NCI-H460 (cell line): ENCODE data around the gene KDM1B. TPM values are rescaled to one million over a fixed set of nuclear protein-coding genes. Genes with fewer than 3 reads are reported as not detected.
"Not testable (repeated sequence)": the region's sequence is repeated elsewhere in the genome, so short reads cannot be mapped to it uniquely, and the experiment has no call there.

ENCODE experiments used
- DNase-seq: peaks from one replicate; pipeline ENCODE4 v3.0.0-alpha.2; 2016; ENCODE audit warnings: low read depth; ENCODE audit errors: extremely low read depth
- total RNA-seq: library from RNA; depleted of rRNA; stranded (reverse); fragments of >200 nt; shearing (Covaris generic); gene quantifications from 2 replicates; pipeline ENCODE4 v1.2.3, GENCODE V29; 2014

KDM1B gene
- total RNA-seq, 1 experiment from 2014 or later: 6.9 TPM

GRCh38 chr6:18186033-18186432, 30.8 kb downstream of the KDM1B start:
- no peak for DNase-seq

- DNase-seq: no peak
These were observed 31.5 kb downstream of the KDM1B start for GRCh38 chr6:18186540-18187250.

DNA sequence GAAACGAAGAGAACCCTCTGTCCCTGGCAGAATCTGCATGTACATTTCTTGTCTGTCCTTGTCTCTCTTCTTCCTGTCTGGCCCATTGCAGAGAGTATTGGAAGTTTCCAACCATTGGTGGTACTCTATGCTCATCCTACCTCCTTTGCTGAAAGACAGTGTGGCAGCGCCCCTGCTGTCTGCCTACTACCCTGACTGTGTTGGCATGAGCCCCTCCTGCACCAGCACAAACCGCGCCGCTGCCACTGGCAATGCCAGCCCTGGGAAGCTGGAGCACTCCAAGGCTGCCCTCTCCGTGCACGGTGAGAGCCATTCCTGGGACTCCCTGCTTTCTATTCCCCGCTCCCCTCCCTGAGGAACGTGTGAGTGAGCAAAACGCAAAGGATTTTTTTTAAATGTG, 32.5 kb downstream of the KDM1B start:
- DNase-seq: no peak

DNA sequence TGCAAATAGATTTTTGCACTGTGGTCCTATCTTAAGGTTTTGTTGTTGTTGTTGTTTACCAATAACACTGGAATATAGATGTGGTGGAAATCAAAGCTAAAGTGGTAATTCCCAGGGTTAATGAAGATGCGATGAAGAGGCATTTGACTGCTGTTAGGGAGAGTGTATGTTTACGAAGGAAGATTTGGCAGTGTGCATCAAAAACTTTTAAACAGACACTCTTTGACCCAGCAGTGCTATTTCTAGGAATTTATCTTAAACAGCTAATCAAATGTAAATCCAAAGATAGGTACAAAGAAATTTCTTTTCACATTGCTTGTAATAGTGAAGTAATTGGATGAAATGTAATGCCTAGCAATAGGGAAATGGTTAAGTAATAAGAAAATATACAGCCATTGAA, 34.0 kb downstream of the KDM1B start:
- DNase-seq: no peak

- no peak for DNase-seq
These were observed 36.8 kb downstream of the KDM1B start for GRCh38 chr6:18192026-18192425.

GRCh38 chr6:18203786-18204185, 48.6 kb downstream of the KDM1B start:
- no peak for DNase-seq

GRCh38 chr6:18204691-18205090, 49.5 kb downstream of the KDM1B start:
- DNase-seq: no peak

- DNase-seq: no peak
These were observed 51.4 kb downstream of the KDM1B start for GRCh38 chr6:18206591-18206990.

- no peak for DNase-seq
These were observed 52.2 kb downstream of the KDM1B start for GRCh38 chr6:18207438-18207837.

DNA sequence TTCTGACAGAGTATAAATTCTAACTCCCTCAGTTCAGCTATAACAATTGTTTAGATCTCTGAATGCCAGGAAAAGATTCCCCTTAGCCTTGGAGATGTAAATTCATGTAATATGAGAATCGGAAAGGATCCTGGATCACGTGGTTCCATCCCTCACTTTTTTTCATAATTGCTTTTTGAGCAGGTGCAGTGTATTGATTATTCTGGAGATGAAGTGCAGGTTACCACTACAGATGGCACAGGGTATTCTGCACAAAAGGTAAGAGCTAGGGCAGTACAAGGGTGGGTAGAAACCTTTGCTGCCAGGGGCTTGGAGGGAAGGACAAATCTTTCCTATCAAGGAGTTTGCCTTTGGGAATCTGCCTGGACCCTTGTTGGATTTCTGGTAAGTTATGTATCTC, 52.7 kb downstream of the KDM1B start:
- no peak for DNase-seq

DNA sequence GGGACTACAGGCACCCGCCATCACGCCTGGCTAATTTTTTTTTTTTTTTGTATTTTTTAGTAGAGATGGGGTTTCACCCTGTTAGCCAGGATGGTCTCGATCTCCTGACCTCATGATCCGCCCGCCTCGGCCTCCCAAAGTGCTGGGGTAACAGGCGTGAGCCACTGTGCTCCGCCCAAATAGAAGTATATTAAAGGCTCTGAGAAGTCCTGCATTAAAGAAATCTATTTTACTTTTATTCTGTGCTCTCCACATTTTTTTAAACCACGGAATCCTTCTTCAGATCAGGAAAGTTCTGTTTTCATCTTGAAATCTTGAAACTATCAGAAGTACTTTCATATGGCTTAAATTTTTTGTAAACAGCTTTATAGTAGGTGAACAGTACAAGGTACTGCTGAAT, 53.6 kb downstream of the KDM1B start:
- not testable (repeated sequence) for DNase-seq

GRCh38 chr6:18209539-18210197, 54.4 kb downstream of the KDM1B start:
- no peak for DNase-seq

DNA sequence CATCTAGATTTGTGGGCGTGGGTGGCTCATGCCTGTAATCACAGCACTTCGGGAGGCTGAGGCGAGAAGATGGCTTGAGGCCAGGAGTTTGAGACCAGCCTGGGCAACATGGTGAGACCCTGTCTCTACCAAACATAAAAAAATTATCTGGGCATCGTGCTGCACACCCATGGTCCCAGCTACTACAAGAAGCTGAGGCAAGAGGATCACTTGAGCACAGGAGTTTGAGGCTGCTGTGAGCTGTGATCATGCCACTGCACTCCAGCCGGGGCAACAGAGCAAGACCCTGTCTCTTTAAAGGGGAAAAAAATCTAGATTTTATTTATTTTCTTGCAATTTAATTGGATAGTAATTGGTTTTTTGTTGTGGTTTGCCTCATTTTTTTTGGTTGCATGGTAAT, 55.5 kb downstream of the KDM1B start:
- DNase-seq: no peak

GRCh38 chr6:18211338-18211737, 56.1 kb downstream of the KDM1B start:
- no peak for DNase-seq

DNA sequence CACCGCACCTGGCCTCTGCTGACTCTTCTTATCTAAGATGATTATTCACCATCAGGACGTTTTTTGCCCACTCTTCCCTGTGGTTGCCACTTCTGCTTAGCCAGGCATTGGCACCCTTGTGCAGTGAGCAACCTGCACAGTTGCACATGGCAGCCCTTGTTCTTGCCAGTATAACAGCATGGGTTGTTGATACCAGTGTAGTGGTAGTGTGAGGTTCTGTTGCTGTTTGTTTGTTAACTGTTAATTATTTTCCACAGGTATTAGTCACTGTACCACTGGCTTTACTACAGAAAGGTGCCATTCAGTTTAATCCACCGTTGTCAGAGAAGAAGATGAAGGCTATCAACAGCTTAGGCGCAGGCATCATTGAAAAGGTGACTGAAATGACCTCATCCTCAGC, 57.0 kb downstream of the KDM1B start:
- no peak for DNase-seq

DNA sequence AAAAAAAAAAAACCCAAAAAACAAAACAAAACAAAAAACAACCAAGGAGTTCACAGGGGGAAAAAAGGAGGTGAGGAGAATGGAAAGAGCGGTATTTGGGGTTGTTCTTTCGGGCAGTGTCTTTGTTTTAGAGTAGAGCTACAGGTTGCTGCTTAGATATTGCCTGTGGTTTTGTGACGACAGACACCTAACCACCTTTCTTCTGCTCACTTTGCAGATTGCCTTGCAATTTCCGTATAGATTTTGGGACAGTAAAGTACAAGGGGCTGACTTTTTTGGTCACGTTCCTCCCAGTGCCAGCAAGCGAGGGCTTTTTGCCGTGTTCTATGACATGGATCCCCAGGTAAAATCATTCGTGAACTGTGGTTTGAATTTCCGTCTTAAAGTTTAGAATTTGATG, 58.2 kb downstream of the KDM1B start:
- no peak for DNase-seq

DNA sequence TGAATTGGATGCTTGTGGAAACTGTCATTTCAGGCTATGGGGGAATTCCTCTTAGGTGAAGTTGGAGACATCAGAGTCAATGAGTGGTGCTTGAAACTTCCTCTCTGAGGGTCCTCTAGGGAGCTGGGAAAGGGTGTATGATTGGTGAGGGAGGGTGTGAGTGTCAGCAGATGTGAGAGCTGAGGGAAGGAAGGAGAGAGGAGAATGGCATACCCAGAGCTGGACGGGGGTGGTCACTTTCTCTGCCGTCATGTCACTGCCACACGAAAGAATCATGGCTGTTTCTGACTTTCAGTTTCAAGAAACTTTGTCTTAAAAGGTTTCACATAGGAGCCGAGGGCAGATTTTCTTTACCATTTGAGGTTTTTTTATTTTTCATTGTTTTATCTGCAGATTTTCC, 58.8 kb downstream of the KDM1B start:
- DNase-seq: no peak

DNA sequence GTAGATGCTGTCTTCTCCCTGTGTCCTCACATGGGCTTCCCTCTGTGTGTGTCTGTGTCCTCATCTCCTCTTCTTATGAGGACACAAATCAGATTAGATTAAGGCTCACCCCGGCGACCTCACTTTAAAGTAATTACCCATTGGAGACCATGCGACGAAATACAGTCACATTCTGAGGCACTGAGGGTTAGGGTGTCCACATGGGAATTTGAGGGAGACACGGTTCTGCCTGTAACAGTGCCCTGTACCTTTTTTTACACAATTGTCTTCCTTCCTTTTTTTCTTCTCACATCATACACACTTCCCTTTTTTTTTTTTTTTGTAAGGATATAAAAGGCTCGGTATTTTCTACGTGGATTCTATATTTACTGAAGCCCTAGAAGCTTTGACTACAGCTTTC, 60.2 kb downstream of the KDM1B start:
- no peak for DNase-seq

GRCh38 chr6:18216411-18216810, 61.2 kb downstream of the KDM1B start:
- DNase-seq: no peak

DNA sequence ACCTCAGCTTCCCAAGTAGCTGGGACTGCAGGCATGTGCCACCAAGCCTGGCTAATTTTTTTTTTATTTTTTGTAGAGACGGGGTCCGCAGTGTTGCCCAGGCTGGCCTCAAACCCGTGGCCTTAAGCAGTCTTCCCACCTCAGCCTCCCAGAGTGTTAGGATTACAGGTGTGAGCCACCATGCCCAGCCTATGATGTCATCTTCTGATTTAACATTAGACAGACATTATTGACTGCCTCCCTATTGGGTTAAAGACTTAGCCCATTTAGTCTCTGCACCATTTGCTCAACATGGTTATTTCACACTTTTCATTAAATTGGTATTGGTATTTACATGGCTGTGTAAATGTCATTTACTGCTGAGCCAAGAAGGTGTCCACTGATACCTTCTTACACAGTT, 63.0 kb downstream of the KDM1B start:
- no peak for DNase-seq

GRCh38 chr6:18219591-18219990, 64.4 kb downstream of the KDM1B start:
- DNase-seq: no peak

DNA sequence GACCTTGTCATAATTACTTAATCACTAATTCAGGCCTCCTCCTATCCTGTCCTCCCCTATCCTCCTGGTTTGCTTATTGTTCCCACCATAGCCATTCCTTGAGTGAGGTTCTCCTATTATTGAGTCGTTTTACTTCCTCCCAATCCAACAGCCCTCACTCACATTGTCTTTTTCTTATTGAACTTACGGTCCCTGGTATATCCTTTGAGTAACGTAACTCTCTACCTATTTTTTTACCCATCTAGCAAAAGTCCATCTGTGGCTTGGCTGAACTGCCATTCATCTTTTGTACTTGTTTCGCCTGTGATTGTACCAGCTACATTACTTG, 66.0 kb downstream of the KDM1B start:
- no peak for DNase-seq
